GM19324 (cell line): ENCODE measurements around the gene EPHB3.

ENCODE experiments used
- ATAC-seq: cut with Tn5 transposase; IDR thresholded peaks from one replicate; pipeline ENCODE4 v1.9.1; 2021; ENCODE audit warnings: mild to moderate bottlenecking, moderate library complexity; ENCODE audit not compliant: unreplicated experiment, low FRiP score

The EPHB3 gene

DNA sequence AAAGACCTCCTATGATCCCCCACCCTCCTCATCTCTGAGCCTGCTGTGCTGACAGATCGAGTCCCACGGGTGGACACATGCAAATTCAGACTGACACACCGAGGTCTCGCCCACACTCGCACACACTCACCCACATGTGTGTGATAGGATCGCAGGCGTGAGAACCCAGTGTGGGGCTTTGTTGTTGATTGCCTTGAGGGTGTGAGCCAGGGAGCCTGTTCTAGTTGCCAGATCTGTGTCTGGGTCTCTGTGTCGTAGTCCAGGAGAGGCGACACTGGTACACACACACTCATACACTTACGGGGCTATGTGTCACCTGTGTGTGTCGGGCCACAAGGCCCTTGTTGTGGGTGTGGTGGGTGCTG is 2.0 kb downstream of the EPHB3 start:
- ATAC-seq, result no peak

- no peak for ATAC-seq
Measured at GRCh38 chr3:184563941-184564684, 2.5 kb downstream of the EPHB3 start.

DNA sequence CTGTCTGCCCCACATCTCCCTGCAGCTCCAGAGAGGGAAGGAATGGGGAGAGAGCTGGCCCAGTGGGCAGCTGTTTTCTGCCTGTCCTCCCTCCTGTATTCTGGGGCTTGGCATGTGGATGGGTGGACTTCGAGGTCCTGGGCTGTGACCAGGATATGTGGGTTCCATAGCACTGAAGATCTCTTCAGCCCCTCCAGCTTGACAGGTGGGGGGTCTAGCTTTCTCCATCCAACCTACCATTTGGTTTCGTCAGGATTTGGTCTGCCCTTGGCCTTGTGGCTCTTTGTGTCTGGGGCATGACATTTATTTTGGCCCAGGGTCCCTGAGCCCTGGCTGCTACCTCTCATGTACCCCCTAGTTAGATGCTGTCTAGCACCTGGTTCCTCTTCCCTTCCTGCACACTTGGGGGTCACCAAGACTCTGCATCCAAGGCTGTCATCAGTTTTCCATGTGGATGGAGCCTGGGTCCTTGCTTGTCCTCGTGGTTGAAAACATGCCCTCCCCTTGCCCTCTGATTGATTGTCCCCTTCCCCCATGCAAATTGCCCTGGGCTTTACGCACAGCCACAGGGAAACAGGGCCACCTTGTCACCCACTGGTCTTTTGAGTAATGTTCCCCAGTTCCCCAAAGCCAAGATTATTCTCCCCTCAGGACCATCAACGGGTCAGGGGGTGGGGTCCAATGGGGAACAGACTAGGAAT is 3.2 kb downstream of the EPHB3 start:
- no peak for ATAC-seq

GRCh38 chr3:184565421-184566211 is 4.0 kb downstream of the EPHB3 start:
- no peak for ATAC-seq

DNA sequence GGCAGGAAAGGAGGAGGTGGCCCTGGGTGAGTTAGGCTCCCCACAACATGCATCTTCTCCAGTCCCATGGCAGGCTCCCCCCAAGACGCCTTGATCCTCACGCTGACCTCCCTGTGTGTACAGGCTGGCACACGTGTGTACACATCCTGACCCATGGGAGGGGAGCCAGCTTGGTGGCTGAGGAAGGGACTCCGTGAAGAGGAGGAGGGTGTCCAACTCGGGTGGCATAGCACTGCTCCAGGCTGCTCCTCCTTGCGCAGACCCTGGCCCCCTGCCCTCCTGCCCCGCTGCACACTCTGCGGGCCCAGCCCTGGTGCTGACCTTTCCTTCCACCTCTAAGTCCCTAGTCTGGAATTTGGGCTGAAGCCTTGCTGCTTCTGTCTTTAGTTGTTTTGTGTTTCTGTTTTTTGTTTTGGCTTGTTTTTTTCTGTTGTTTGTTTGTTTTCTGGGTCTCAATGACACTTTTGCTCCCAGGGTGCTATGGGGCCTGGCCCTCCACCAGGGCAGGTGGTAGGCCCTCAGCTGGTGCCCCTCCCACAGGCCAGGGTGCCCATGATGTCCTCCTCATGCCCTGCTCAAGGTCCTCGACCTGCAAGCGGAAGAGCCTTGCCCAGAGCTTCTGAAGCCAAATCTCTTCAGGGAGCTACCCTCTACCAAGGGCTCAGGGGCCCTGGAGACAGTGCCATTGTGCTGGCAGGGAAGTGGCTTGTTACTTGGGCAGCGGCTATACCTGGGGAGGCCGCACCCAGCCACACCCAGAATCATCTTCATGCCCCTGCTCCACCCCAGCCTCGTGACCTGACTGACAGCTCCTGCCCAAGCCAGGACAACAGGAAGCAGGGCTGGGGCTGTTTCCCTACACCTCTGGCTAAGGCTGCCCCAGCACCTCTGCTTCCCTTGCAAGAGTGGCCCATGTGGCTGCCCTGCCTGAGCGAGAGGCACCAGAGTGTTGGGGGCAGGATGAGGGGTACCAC is 5.1 kb downstream of the EPHB3 start:
- ATAC-seq, result no peak

- ATAC-seq, result no peak
Measured at GRCh38 chr3:184567946-184568559, 6.5 kb downstream of the EPHB3 start.

- no peak for ATAC-seq
Measured at GRCh38 chr3:184568560-184568923, 7.0 kb downstream of the EPHB3 start.

DNA sequence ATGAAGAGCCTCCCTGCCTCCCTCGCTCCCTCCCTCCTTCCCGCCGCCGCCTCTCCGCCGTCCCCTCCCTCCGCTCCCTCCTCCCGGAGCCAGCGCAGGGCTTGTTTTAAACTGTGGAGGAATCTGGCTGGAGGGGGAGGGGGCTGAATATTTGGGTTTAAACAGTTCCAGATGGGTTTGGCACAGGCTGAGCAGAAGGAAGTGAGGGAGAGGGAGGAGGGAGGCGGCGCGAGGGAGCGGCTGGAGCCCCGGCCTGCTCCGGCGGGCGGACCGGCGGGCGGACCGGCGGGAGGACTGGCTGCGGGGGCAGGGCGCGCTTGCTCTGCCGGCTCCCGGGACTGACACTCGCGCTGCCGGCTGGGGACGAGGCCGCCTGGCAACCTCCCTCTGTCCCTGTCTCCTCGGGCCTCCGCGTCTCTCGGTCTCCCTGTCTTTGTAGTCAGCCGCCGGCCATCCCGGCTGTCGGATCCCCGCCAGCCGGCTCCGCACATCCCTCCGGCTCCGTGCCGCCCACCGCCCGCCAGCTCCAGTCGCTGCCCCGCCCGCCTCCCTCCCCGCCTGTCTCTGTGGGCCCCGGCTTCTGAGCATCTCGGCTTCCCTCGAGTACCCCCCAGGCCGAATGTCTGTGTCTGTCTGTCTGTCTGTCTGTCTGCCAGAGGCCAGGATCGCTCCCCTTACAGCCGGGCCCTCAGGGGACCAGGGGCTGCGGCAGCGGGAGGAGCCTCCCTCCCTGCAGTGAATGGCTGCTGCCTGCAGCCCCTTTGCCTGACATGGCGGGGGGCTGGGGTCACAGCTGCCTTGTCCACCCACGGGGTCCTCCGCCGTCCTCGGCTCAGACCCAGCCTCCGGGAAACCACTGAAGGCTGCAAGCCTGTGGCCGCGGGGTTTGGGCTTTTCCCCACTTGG is 7.6 kb downstream of the EPHB3 start:
- no peak for ATAC-seq

GRCh38 chr3:184570035-184570434 is 8.4 kb downstream of the EPHB3 start:
- no peak for ATAC-seq

GRCh38 chr3:184570489-184570888 is 8.9 kb downstream of the EPHB3 start:
- ATAC-seq, result no peak

- no peak for ATAC-seq
Measured at GRCh38 chr3:184571750-184572377, 10.3 kb downstream of the EPHB3 start.

DNA sequence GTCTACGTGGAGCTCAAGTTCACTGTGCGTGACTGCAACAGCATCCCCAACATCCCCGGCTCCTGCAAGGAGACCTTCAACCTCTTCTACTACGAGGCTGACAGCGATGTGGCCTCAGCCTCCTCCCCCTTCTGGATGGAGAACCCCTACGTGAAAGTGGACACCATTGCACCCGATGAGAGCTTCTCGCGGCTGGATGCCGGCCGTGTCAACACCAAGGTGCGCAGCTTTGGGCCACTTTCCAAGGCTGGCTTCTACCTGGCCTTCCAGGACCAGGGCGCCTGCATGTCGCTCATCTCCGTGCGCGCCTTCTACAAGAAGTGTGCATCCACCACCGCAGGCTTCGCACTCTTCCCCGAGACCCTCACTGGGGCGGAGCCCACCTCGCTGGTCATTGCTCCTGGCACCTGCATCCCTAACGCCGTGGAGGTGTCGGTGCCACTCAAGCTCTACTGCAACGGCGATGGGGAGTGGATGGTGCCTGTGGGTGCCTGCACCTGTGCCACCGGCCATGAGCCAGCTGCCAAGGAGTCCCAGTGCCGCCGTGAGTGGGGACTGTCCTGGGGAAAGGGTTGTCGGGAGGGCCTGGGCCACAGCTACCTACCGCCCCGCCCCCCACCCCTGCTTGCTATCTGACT is 11.2 kb downstream of the EPHB3 start:
- ATAC-seq, result no peak

GRCh38 chr3:184574515-184575417 is 13.2 kb downstream of the EPHB3 start:
- ATAC-seq, result no peak

DNA sequence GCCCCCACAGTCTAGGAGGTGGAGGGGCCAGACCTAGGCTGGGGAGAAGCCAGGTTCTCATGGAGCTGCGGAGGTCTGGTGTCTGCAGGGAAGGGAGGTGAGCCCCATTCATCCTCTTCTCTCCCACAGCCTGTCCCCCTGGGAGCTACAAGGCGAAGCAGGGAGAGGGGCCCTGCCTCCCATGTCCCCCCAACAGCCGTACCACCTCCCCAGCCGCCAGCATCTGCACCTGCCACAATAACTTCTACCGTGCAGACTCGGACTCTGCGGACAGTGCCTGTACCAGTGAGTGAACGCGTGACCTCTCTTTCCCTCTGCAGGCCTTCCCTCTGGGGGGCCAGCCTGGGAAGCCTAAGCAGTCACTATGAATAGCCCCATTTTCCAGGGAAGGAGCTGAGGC is 14.1 kb downstream of the EPHB3 start:
- ATAC-seq, result no peak

DNA sequence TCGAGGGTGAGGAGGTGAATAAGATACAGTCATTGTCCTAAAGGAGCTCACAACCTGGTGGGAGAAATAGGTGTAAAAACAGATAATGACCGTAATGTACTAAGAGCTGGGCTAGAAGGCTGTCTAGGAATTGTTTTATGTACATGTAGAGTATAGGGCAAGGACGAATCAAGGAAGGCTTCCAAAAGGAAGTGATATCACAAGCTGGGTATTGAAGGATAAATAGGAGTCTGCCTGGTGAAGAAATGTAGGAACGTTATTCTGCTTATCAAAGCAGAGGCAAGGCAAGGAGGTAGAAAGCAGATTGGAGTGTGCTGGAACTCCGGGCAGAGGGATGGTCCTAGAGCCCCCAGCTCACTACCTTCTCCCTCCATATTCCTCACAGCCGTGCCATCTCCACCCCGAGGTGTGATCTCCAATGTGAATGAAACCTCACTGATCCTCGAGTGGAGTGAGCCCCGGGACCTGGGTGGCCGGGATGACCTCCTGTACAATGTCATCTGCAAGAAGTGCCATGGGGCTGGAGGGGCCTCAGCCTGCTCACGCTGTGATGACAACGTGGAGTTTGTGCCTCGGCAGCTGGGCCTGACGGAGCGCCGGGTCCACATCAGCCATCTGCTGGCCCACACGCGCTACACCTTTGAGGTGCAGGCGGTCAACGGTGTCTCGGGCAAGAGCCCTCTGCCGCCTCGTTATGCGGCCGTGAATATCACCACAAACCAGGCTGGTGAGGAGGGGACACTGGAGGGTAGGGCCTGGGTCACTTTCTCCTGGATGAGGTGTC is 15.1 kb downstream of the EPHB3 start:
- no peak for ATAC-seq

DNA sequence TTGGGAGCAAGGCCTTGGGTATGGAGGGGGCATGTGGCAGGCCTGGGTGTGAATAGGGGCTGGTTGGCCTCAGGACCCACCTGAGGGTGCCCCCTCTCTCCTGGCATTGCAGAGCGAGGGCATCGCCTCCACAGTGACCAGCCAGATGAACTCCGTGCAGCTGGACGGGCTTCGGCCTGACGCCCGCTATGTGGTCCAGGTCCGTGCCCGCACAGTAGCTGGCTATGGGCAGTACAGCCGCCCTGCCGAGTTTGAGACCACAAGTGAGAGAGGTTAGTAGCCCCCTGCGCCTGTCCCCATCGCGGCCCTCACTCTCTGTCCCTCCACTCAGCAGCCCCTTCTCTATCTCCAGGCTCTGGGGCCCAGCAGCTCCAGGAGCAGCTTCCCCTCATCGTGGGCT is 16.0 kb downstream of the EPHB3 start:
- no peak for ATAC-seq
